ENCODE data around the gene MECP2.

DNA sequence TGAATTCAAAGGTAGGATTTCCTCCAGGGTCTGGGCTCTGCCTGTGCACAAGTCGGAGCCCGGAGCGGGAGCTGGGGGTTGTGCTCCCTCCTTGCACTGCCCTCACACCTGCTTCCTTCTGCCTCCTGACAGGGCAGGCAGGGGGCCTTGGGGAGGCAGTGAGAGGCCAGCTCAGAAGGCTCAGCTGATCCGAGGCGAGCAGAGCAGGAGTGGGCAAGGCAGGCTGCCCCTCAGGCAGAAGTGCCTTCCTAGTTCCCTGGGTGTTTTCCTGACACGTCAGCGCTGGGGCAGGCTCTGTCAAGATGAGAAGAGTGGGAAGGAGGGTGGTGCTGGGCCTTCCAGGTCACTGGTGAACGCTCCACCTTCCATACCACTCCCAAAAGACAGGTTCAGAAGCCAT, 72.3 kb downstream of the MECP2 start:
- TF ChIP-seq, protein P1, sequence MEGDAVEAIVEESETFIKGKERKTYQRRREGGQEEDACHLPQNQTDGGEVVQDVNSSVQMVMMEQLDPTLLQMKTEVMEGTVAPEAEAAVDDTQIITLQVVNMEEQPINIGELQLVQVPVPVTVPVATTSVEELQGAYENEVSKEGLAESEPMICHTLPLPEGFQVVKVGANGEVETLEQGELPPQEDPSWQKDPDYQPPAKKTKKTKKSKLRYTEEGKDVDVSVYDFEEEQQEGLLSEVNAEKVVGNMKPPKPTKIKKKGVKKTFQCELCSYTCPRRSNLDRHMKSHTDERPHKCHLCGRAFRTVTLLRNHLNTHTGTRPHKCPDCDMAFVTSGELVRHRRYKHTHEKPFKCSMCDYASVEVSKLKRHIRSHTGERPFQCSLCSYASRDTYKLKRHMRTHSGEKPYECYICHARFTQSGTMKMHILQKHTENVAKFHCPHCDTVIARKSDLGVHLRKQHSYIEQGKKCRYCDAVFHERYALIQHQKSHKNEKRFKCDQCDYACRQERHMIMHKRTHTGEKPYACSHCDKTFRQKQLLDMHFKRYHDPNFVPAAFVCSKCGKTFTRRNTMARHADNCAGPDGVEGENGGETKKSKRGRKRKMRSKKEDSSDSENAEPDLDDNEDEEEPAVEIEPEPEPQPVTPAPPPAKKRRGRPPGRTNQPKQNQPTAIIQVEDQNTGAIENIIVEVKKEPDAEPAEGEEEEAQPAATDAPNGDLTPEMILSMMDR (conservative IDR thresholded peaks at IDR 0.05 in 1 of 2, IDR thresholded peaks at IDR 0.05 in 1 of 2; ENCODE audit: low read depth in 1 of 2, low read length in 2 of 2): no peak
- no peak for TF ChIP-seq EZH2 (IDR thresholded peaks at IDR 0.05; ENCODE audit: low read length, missing control alignments)

Data from fibroblast of lung (primary cell).